GM21723 (cell line): Measurements from ENCODE around the gene PSMD6.

ENCODE experiments used
- ATAC-seq: cut with Tn5 transposase; IDR thresholded peaks from one replicate; pipeline ENCODE4 v1.9.1; 2021; ENCODE audit warnings: mild to moderate bottlenecking, moderate library complexity; ENCODE audit not compliant: unreplicated experiment

PSMD6 gene

GRCh38 chr3:64023187-64023860 lies at the start of gene PSMD6:
TSS of gene PSMD6 (minus strand) at chr3:64023494. CDS start at chr3:64023419, 75 bp downstream.
- ATAC-seq = peak; percentile 99

GRCh38 chr3:64072126-64072525 lies 48.8 kb upstream of the PSMD6 start:
- ATAC-seq = no peak

- no peak for ATAC-seq
Measured at GRCh38 chr3:64070704-64071103, 47.4 kb upstream of the PSMD6 start.

- ATAC-seq = no peak
Measured at GRCh38 chr3:64067506-64068346, 44.4 kb upstream of the PSMD6 start.

- ATAC-seq = no peak
Measured at GRCh38 chr3:64064804-64065203, 41.5 kb upstream of the PSMD6 start.

- no peak for ATAC-seq
Measured at GRCh38 chr3:64063983-64064438, 40.7 kb upstream of the PSMD6 start.

GRCh38 chr3:64063207-64063982 lies 40.1 kb upstream of the PSMD6 start:
- no peak for ATAC-seq

- ATAC-seq = no peak
Measured at GRCh38 chr3:64061628-64062027, 38.3 kb upstream of the PSMD6 start.

- no peak for ATAC-seq
Measured at GRCh38 chr3:64059484-64060175, 36.3 kb upstream of the PSMD6 start.

- ATAC-seq = no peak
Measured at GRCh38 chr3:64058566-64058965, 35.3 kb upstream of the PSMD6 start.

- ATAC-seq = no peak
Measured at GRCh38 chr3:64057231-64057630, 33.9 kb upstream of the PSMD6 start.

- no peak for ATAC-seq
Measured at GRCh38 chr3:64056606-64057180, 33.4 kb upstream of the PSMD6 start.

- ATAC-seq = no peak
Measured at GRCh38 chr3:64055076-64055475, 31.8 kb upstream of the PSMD6 start.

- ATAC-seq = no peak
Measured at GRCh38 chr3:64054488-64054887, 31.2 kb upstream of the PSMD6 start.

- ATAC-seq = no peak
Measured at GRCh38 chr3:64053581-64053980, 30.3 kb upstream of the PSMD6 start.

- no peak for ATAC-seq
Measured at GRCh38 chr3:64053117-64053516, 29.8 kb upstream of the PSMD6 start.

GRCh38 chr3:64049832-64050231 lies 26.5 kb upstream of the PSMD6 start:
- ATAC-seq = no peak

GRCh38 chr3:64049136-64049535 lies 25.8 kb upstream of the PSMD6 start:
- no peak for ATAC-seq

- ATAC-seq = no peak
Measured at GRCh38 chr3:64048631-64049061, 25.4 kb upstream of the PSMD6 start.

GRCh38 chr3:64047787-64048186 lies 24.5 kb upstream of the PSMD6 start:
- ATAC-seq = no peak
